Ureter (tissue), 1 donor: ENCODE measurements around the gene MINDY1. TPM values are rescaled to one million over a fixed set of nuclear protein-coding genes. Genes with fewer than 3 reads are reported as not detected.
A peak's percentile ranks its signal among the peaks of the same experiment; 100 is the strongest.

Experiments used
- DNase-seq: peaks from one replicate; pipeline ENCODE4 v3.0.0-alpha.2; 2020; ENCODE audit warnings: low spot score
- total RNA-seq: library from RNA; stranded (reverse); gene quantifications from one replicate; pipeline ENCODE4 v1.2.4, GENCODE V29; 2023
- donor health status: DM: yes; HTN: yes; CAD: no.

MINDY1 gene
- total RNA-seq, 1 donor from 2014 or later: 34.0 TPM

DNA sequence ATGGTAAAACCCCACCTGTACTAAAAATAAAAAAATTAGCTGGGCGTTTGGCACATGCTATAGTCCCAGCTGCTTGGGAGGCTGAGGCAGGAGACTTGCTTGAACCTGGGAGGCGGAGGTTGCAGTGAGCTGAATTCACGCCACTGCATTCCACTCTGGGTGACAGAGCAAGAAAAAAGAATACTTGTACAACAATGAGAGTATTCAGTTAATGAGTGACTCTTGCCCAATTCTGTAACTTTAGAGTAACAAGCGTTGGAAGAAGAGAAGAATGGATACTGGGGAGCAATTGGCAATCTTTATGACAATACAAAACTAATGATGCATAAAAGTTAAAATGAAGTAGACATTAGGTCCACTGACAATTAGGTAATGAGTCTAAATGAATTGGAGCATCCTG lies 14.1 kb downstream of the MINDY1 start:
- no peak for DNase-seq

DNA sequence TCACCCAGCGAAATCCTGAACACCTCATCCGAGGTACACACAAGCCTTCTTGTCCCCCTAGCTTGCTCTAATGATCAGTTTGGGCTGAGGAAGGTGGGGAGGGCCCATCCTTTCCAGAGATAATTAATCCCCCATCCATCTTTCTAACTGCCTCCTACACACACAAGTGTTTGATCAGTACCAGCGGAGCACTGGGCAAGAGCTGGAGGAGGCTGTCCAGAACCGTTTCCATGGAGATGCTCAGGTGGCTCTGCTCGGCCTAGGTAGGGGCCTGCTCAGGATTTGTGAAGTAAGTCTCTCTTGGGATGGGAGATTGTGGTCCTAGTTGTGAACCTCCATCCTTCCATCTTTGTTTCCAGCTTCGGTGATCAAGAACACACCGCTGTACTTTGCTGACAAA lies 18.8 kb downstream of the MINDY1 start:
- DNase-seq: no peak

DNA sequence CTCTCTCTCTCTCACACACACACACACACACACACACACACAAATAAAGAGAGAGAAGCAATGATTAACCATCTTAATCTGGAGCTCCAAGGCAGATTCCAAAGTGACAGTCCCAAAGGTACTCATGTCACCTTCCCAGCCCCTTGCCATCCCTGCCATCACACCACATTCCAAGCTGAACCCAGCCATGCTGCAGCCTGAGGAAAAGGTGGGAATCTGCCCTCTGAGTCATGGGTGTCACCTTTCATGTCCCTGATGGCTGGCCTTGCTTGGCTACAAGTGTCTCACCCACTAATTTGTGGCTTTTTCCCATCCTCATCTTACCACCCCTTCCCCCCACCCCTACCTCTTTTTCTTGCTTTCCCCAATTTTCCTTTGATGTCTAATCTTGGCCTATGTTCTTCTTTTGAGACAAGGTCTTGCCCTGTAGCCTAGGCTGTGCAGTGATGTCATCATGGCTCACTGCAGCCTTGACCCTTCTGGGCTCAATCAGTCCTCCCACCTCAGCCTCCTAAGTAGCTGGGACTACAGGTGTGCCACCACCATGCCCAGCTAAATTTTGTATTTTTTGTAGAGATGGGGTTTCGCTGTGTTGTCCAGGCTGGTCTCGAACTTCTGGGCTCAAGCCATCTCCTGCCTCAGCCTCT lies 21.4 kb downstream of the MINDY1 start:
- no peak for DNase-seq

DNA sequence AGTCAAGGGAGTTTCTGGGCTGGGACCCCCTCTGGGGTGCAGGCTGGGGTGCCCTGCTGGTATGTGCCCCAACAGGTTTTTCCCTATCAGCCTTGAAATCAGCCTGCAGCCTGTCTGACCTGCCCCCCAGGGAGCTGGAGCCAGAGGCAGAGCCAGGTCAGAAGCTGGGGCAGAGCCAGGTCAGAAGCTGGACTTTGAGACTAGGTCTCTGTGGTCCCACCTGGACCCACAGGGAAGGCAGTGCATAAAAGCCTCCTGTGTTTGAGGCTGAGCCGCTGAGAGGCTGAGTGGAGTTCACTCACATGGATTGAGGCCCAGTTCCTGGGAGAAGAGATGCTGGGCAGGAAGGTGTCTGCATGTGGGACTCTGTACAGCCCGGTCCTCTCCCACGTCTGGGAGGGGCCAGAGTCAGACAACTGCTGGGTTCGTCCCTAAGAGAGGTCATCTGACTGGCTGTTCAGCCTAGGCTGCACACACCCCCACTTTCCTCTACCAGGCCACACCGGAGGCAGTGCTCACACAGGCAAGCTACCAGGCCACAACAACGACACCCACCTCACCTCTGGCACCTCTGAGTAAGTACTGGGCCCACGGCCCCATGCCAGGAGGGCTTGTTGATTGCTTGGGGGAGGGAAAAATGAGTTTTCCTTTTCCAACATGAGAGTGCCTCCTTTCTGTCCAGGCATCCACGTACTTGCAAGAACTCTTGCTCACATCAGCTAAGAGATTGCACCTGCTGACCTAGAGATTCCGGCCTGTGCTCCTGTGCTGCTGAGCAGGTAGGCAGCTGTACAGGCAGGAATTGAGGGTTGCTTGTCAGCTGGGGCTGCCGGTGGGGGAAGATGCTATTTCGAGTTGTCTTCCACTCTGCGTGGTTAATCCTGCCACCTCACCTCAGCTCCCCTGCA lies 24.6 kb downstream of the MINDY1 start, which contains the start of gene ANXA9:
TSS of gene ANXA9 (plus strand) at position 488 of the 908 bp plus-strand sequence. CDS start 814 bp downstream, outside the sequence.
- DNase-seq: no peak

DNA sequence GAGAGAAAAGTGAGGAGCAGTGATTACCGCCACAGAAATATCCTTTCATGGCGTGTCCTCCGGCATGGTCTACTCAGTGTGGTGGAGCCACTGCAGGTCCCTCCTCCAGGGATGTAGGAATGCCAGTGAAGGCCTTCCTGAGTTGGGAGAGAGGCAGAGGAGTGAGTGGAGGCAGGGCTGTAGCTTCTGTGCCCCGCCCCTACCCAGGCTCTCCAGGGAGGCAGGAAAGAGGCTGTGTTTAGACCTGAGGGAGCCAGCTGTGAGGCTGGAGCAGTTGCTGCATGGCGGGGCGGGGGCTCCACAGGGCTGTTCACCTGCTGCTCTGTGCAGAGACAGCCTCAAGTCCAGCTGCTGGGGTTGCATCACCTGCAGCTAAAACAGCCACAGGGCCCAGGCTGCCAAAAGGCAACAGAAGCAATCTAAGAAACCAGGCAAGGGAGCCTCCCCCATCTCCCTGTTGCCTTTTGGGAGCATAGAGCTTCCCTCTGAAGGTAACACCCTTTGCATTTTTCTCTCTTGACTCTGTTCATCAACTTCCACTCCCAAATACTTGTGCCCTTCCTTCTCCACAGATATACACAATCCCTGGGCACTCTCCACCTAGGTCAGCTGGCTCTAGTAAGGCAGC lies 25.4 kb downstream of the MINDY1 start:
- DNase-seq: no peak

DNA sequence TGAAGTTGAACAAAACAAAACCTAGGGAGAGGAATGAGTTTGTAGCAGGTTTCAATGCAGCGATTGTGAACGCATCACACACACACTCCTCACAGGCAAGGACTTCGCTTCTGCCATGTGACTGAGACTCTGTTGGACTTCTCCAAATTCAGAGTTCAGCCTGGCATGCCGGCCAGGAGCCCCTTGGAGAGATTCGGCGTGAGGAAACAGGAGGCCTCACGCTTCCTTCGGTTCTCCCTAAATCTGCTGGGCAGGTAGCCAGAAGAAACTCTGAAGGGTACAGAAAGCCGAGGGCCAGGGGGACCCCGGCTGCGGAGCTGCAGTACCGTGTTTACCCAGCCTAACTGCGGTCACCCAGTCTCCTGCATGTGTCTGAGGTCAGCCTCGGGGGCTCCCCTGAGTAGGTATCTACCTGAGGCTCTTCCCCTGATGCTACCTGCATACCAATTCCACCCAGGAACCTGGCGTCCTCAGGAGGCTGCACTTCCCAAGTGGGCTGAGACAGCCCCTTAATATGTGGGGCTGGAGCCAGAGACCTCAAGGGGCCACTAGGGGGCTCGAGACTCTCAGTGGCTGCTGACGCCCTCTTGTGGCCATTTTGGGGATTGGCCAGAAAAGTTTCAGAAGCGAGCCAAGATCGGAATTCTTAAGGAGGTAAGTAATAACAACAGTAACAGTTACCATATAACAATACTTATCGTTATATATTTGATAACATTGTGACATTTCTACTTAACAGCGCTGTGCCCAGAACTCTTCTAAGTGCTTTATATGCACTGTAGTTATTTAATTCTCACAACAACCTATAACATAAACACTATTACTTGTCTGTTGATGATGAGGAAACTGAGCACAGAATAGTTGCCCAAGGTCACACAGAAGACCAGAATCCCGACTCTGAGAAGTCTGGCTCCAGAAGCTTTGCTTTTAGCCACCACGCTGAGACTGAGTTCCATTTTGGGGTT lies 27.3 kb downstream of the MINDY1 start:
- peak; percentile 90 for DNase-seq

DNA sequence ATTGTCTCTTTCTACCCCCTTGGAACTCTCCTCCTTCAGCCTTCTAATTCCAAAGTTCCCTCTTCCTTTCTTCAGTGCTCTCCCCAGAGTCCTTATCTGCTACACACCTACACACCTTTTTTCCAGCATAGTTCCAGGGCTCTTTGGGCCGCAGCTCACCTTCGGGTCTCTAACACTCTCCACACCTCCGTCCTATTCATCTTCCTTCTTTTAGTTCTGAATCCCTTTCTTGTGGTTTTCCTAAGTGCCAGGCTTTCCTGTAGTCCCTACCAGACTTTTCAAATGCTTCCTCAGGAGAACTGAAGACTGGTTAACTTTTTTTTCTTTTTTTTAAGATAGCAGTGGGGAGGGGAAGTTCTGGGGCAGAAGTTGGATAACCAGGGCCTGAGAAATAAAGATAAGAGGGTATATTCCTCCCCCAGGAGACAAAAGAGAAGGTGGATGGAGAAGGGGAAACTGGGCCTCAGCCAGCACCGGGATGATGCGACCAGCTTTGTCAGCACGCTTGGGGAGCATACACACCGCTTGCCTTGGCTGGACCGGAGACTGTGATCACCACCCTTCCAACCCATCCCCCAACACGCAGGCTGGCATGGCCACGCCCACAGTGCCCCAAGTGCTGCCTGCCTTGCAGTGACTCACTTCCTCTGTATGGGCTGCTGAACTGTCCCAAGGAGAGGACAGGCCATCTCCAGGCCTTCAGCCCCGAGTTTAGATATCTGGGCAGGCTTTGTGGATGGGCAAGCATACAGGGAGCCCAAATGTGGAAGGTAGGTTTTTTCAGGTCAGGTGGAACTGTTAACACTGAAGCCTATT lies 29.6 kb downstream of the MINDY1 start:
- peak; percentile 91 for DNase-seq

DNA sequence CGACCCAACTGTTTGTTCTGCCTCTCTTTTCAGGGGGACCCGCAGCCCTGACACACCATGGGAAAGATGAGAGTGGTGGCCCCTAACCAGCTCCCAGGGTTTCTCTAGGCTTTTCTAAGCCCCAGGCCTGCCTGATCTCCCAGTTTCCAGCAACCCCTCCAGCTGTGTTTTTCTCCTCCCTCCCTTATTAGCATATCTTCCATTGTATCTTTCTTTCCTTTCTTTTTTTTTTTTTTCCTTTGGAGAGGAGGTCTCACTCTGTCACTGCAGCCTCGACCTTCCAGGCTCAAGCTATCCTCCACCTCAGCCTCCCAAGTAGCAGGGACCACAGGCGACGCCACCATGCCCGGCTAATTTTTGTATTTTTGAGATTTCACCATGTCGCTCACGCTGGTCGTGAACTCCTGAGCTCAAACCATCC lies 30.3 kb downstream of the MINDY1 start:
- DNase-seq: no peak

DNA sequence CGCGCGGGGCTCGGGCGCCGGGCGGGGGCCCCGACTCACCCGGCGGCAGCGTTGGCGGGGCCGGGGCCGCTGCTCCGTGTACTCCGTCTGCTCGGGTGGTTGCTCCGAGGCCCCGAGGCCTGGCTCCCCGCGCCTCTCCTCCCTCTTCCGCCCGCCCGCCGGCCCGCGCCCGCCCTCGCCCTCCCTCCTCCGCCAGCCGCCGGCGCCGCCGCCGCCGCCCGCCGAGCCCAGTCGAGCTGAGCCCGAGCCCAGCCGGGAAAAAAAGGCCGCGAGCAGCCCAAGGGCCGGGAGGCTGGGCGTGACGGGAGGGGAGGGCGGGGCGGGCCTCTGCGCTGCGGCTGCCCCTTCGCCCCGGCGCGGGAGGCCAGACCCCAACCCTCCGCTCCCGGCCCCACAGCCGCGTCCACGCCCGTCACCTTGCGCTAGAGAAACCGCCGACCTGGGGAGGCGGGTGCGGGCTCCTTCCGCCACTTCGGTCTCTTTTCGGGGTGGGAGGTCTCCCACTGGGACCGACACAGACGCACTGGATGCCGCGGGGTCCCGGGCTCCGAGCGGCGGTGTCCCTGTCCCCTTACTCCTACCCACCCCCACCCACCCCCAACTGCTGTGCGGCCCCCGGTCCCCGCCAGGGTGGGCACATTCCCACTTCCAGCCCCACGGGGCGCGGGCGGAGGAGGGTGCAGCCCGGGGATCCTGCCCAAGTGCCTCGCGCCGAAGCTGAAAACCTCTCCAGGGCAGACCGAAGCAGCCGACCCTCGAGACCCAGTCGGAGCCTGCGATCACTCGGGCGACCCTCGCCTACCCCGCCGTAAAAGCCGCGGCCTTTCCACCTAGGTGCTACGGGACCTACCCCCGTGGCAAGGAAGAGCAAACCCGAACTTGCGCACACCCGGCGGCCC lies 31.9 kb downstream of the MINDY1 start, which contains the start of gene CERS2:
TSS of gene CERS2 (minus strand) at position 256 of the 899 bp plus-strand sequence. CDS start 5,745 bp downstream, outside the sequence.
- DNase-seq: peak; percentile 85

DNA sequence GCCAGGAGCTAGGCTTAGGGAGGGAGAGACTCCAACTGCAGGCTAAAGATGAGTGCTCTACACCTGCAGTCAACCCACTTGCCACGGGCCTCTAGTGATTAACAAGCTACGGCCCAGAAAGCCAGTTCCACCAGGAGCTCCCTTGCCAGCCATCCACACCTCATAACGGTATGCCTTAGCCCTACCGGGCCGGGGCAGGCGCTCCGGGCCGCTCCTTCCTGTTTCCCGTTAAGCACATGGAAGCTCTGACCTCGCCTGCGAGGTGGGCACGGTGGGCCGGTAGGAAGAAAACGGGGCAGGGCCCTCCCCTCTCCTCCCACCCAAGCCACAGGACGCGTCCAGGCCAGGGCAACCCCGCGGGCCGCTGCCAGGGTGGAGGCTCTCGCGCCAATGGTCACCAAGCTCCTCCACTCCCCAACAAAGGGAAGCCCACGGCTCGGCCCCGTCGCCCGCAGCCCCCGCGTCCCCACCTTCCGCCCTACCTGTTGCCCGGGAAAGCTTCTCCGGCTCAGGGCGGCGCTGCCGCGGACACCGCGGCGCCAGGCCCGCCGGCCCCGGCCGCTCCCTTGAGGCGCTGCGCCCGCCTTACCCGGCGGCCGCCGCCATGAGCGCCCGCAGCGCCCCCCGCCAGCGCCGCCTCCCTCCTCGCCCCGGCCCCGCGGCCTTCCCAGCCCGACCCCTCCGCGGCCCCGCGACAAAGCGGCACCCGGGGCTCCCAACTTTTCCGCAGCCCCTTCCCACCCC lies 32.7 kb downstream of the MINDY1 start:
- DNase-seq: no peak

DNA sequence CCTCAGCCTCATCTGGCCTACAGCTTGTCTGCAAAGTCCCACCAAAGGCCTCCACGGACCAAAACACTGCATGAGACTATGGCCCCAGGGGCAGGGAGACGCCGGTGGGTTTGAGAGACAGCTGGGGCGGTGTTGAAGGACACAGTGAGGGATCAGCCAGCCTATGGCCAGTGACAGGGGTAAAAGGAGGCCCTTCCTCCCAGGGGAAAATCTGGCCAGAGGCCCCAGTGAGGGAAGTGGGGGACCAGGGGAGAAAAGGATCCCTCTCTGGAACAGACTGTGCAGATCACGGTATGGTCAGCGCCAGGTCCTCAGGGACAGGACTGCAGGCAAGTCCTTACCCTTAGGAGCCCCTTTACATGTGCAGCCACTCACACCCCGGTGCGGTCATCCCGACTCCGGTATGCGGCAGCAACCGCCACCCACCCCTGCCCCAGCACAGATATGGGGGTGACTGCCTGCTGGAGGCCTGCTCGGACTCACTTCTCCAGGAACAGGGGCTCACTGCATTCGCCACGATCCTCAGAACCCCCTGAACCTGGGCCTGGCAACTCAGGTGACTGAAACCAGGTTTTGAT lies 33.4 kb downstream of the MINDY1 start:
- DNase-seq: no peak

DNA sequence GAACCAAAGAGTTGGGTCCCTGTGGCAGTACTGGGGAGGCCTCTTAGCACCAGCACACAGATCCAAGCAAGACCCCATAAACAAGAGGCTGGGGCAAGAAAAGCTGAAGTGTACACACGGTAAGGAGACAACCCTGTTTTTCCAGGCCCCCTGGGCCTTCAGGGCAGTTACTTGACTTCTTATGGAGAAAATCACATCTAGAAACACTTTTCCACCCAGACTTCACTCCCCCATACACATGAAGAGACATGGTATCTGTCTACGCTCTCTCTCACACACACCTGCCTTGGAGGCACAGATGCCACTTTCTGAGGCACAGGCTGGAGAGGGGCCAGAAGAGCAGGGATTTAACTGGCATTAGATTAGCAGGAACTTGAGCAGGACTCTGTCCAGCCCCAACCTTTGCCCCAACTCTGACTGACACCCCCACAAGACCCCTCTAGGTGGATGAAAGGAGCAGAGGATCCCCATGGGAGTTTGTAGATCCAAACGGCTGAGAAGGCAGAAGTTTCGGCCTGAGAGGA lies 34.2 kb downstream of the MINDY1 start:
- DNase-seq: no peak

DNA sequence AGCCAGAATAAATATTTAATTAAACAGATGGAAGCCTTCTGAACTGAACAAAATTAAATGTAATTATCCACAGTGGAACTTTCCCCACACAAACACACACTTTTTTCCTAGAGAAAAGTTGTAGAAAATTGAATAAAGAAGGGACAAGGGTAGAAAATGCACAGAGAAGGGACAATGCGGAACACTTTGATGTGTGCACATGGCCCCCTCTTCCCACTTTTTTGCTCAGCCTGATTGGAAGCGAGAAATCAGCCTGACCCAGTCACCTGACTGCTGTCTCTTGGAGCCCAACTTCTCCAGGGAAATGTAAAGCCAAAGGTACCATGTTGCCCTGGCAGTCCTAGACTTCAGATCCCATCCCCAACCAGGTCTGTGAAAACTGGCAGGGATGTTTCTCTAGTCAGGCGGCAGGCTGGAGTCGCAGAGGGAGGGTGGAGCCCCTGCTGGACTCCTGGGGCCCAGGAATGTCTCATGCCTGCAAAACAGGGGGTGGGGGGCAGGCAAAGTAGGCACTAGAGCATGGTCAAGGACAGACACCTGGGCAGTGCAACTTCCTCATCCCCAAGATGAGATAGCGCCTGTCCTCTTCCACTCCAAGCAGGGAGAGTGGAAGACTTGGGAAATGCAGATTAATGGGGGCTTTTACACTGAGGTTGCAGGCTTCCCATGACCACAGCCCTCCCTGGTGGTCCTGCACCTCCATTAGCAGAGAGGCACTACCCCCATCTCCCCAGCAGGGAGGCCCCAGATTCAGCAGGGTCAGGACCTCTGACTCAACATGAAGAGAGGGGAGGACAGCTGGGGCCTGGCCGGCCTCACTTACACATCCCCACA lies 34.9 kb downstream of the MINDY1 start:
- DNase-seq: no peak

DNA sequence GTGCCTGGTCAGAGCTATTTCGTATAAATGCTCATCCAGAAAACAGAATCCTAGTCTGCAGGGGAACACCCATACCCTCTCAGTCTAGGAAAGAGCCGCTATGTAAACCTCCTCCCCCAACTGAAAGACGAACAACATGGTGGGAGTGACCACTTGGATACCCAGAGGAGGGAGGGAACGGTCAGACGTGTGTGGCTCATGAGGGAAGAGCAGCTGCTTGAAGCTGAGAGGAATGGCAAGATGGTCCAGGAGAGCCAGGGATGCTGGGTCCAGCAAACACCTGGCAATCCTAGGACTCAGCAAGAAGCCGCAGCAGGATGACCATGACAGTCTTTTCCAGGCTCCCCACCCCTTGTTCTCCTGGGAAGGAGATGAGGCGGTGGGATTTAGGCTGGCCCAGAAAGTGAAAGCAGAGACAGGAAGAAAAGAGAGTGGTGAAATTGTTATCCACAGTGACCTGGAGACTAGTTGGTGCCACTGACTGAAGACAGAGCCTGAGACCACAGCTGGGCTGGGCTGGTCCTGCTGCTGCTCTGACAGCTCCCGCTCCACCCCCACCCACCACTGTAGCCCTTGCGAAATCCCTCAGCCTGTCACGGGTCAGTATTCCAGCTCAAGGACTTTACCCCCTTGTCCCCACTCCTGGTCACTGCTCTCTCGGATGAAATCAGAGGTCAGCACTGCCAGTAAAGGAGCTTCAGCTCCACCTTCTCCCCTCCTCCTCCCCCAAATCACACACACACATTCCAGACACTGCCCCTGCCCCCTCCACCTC lies 35.7 kb downstream of the MINDY1 start:
- DNase-seq: peak; percentile 80

DNA sequence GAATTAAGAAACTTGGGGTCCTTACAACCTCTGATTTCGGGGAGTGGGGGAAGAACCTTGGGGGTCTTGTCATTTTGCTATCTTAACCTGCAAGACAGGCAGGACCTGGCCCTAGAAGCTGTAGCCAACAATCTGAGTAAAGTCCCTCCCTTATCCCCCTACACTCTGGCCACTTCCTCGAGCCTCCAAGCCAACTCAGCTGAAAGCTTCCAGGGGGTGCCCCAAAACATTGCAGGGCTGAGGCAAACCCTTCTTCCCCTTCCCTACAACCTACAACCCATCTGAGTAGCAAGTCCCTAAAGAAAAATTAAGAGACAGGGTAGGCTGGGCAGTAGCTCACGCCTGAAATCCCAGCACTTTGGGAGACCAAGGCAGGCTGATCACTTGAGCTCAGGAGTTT lies 37.1 kb downstream of the MINDY1 start:
- no peak for DNase-seq

DNA sequence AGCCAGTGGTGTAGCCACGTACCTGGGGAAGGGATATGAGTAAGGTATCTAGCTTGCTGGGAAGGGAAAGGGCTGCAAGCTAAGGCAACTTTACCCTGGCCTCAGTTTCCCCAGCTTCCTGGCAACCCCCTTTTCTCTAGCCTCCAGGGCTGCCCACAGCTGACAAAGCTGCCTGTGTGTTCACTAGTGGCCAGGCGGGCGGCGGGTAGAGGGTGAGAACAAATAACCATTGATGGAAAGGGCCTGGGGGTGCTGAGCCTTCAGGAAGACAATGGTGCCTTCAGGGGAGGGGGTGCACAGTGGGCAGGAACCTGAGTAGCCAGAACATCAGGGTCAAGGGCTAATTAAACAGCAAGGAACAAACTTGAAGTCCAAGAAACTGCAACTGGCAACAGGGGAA lies 38.2 kb downstream of the MINDY1 start:
- DNase-seq: no peak
